WTC11 (cell line): ENCODE results near the gene PKDCC. TPM values are rescaled to one million over a fixed set of nuclear protein-coding genes. Genes with fewer than 3 reads are reported as not detected.
A peak's percentile ranks its signal among the peaks of the same experiment; 100 is the strongest.

Experiments
- ATAC-seq: fragments of 200-7000 bp; cut with Tn5 transposase; 2 replicates; pipeline ENCODE4 v1.10.0; 2021; ENCODE audit warnings: mild to moderate bottlenecking, moderate library complexity
- CTCF ChIA-PET: fragments of 300-600 bp; sonication (Branson Sonifier 250); formaldehyde crosslinking; loops from one replicate; lab custom pipeline; 2021; ENCODE audit warnings: antibody characterized with exemption; lab: Charles Lee
- POLR2A ChIA-PET: fragments of 350-600 bp; sonication (Branson Sonifier 250); formaldehyde crosslinking; loops from one replicate; lab custom pipeline; 2021; ENCODE audit warnings: antibody characterized with exemption; lab: Charles Lee
- DNase-seq: peaks from one replicate; pipeline ENCODE4 v3.0.0; 2021; ENCODE audit warnings: low spot score
- H3K27ac Mint-ChIP-seq: 2 replicates; pipeline ENCODE4 v1.8.0; 2021; ENCODE audit warnings: mixed read lengths
- H3K27me3 Mint-ChIP-seq: 2 replicates; pipeline ENCODE4 v1.8.0; 2021; ENCODE audit warnings: low read depth, mild to moderate bottlenecking, moderate library complexity, mixed read lengths
- H3K36me3 Mint-ChIP-seq: 2 replicates; pipeline ENCODE4 v1.8.0; 2021; ENCODE audit warnings: mixed read lengths
- H3K4me1 Mint-ChIP-seq: 2 replicates; pipeline ENCODE4 v1.8.0; 2022; ENCODE audit warnings: mixed read lengths
- H3K4me3 Mint-ChIP-seq: 2 replicates; pipeline ENCODE4 v1.8.0; 2021; ENCODE audit warnings: mild to moderate bottlenecking, moderate library complexity, mixed read lengths
- H3K9me3 Mint-ChIP-seq: 2 replicates; pipeline ENCODE4 v1.8.0; 2021; ENCODE audit warnings: mixed read lengths
- ELF4 ChIP-seq: sonication (generic); formaldehyde crosslinking; IDR thresholded peaks from 2 replicates; pipeline ENCODE4 v1.8.1; 2022; ENCODE audit warnings: low read depth, mild to moderate bottlenecking, moderate library complexity, missing genetic modification reagents
- ESRRA ChIP-seq: sonication (generic); formaldehyde crosslinking; IDR thresholded peaks from 2 replicates; pipeline ENCODE4 v1.8.1; 2022; ENCODE audit warnings: mild to moderate bottlenecking, missing genetic modification reagents, borderline replicate concordance
- FOXJ3 ChIP-seq: sonication (generic); formaldehyde crosslinking; IDR thresholded peaks from 2 replicates; pipeline ENCODE4 v1.9.0; 2021; ENCODE audit warnings: missing genetic modification reagents, mild to moderate bottlenecking, borderline replicate concordance
- FOXP1 ChIP-seq: sonication (generic); formaldehyde crosslinking; IDR thresholded peaks from 2 replicates; pipeline ENCODE4 v1.8.0; 2022; ENCODE audit warnings: missing genetic modification reagents, mild to moderate bottlenecking, moderate library complexity, borderline replicate concordance
- MXD4 ChIP-seq: fragments of 250-450 bp; sonication (Bioruptor Pico); IDR thresholded peaks from 2 replicates; pipeline ENCODE4 v1.8.0; 2021; ENCODE audit warnings: mild to moderate bottlenecking, moderate library complexity, borderline replicate concordance
- NFATC4 ChIP-seq: fragments of 250-450 bp; sonication (Bioruptor Pico); IDR thresholded peaks from 2 replicates; pipeline ENCODE4 v1.9.0; 2021; ENCODE audit warnings: mild to moderate bottlenecking
- NFE2L1 ChIP-seq: sonication (generic); formaldehyde crosslinking; IDR thresholded peaks from 2 replicates; pipeline ENCODE4 v1.8.1; 2023; ENCODE audit warnings: missing genetic modification reagents
- RELA ChIP-seq: sonication (generic); formaldehyde crosslinking; IDR thresholded peaks from 2 replicates; pipeline ENCODE4 v1.8.1; 2022; ENCODE audit warnings: missing genetic modification reagents, mild to moderate bottlenecking, borderline replicate concordance
- SMAD4 ChIP-seq: sonication (generic); formaldehyde crosslinking; IDR thresholded peaks from 2 replicates; pipeline ENCODE4 v1.8.0; 2022; ENCODE audit warnings: mild to moderate bottlenecking, missing genetic modification reagents
- TEAD4 ChIP-seq: sonication (generic); formaldehyde crosslinking; IDR thresholded peaks from 2 replicates; pipeline ENCODE4 v1.8.0; 2022; ENCODE audit warnings: mild to moderate bottlenecking, missing genetic modification reagents
- total RNA-seq: library from RNA; stranded (reverse); gene quantifications from 3 replicates; pipeline ENCODE4 v1.2.3, GENCODE V29; 2021
- TF ChIP-seq, protein P1 (sequence below): fragments of 250-450 bp; sonication (Bioruptor Pico); conservative IDR thresholded peaks from 2 replicates; pipeline ENCODE4 v1.9.0; 2021; ENCODE audit warnings: mild to moderate bottlenecking
- TF ChIP-seq, protein P2 (sequence below): sonication (generic); formaldehyde crosslinking; IDR thresholded peaks from 2 replicates; pipeline ENCODE4 v1.8.0; 2023; ENCODE audit warnings: mild to moderate bottlenecking, missing genetic modification reagents
- TF ChIP-seq, protein P3 (sequence below): sonication (generic); formaldehyde crosslinking; conservative IDR thresholded peaks from 2 replicates; pipeline ENCODE4 v1.8.1; 2023; ENCODE audit warnings: mild to moderate bottlenecking, low read depth, missing genetic modification reagents, moderate library complexity
- TF ChIP-seq, protein P4 (sequence below): sonication (generic); formaldehyde crosslinking; IDR thresholded peaks from 2 replicates; pipeline ENCODE4 v1.8.0; 2022; ENCODE audit warnings: mild to moderate bottlenecking, missing genetic modification reagents
- TF ChIP-seq, protein P5 (sequence below): sonication (generic); formaldehyde crosslinking; IDR thresholded peaks from 2 replicates; pipeline ENCODE4 v1.8.1; 2023; ENCODE audit warnings: mild to moderate bottlenecking, missing genetic modification reagents

PKDCC gene
- total RNA-seq, 1 experiment from 2014 or later: 27.3 TPM

DNA sequence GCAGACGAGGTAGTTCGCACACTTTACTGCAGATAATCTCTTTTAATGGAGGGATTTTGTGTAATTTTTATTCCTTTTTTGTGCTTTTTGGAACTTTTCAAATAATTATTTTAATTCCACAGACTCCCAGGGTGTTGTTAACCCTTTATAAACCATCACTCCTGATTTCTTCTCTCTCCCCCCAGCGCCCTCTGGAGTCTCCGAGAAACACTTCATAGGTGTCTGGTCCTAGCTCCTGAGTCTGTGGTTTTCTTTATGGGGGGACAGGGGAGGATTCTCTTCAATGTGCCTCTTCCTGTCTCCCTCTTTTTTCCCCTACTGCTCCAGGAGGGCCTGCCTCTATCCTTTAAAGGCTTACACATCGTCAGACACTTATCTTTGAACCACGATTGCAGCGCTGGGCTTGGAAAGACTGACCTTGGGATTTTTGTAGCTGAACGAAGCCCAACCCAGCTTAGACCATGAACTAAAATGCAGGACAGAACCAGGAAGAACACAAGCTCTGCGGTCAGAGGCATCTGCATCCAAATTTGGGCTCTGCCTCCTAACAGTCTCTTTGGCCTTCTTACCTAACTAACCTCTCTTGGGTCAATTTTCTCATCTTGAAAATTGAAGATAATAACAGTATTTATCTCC lies 7.1 kb upstream of the PKDCC start:
- H3K27me3 Mint-ChIP-seq: no peaks in the 10 kb centered on the region
- ATAC-seq: peak; percentile 80

More for the DNA sequence above, 7.1 kb upstream of the PKDCC start:
- ChIA-PET POLR2A (no interaction called here), CTCF (interaction anchor here (0.6 to 5.6 kb wide), 29 partner anchors 8 to 187 kb away, joined by 3 to 83 read pairs (median 4); no protein-coding TSS in a partner anchor)
- H3K4me3 Mint-ChIP-seq: no peak overlapping the region
- H3K9me3 Mint-ChIP-seq: no peaks in the 10 kb centered on the region
- H3K4me1 Mint-ChIP-seq: peaks cover 39% of the 10 kb centered on the region
- TF ChIP-seq MXD4: no peak
- TF ChIP-seq, protein P1, sequence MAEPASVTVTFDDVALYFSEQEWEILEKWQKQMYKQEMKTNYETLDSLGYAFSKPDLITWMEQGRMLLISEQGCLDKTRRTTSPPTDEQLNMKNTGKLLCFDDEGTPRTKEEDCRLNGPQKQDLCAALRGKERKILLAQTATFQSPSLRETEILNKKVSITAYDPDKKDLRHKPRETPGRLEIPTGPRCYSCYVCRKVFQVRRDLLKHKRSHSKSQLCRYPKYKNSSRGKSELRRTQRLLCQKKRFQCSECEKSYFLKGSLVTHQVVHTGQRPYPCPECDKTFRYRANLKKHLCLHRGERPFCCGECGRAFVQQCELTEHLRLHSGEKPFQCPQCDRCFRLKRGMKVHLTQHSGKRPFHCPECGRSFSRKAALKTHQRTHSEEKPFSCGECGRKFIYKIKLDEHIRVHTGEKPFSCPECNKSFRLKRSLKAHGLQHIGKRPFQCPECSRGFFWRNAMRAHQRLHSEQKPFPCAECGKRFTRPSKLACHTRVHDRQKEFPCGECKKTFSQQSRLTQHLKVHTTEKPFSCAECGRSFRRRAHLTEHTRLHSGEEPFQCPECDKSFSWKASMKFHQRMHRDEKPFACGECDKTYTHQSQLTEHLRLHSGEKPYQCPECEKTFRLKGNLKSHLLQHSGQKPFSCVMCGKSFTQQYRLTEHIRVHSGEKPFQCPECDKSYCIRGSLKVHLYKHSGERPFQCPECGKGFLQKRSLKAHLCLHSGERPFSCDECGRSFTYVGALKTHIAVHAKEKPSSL: no peak
- no peak for TF ChIP-seq ESRRA (CRISPR knock-in tag)
- TF ChIP-seq, protein P2, sequence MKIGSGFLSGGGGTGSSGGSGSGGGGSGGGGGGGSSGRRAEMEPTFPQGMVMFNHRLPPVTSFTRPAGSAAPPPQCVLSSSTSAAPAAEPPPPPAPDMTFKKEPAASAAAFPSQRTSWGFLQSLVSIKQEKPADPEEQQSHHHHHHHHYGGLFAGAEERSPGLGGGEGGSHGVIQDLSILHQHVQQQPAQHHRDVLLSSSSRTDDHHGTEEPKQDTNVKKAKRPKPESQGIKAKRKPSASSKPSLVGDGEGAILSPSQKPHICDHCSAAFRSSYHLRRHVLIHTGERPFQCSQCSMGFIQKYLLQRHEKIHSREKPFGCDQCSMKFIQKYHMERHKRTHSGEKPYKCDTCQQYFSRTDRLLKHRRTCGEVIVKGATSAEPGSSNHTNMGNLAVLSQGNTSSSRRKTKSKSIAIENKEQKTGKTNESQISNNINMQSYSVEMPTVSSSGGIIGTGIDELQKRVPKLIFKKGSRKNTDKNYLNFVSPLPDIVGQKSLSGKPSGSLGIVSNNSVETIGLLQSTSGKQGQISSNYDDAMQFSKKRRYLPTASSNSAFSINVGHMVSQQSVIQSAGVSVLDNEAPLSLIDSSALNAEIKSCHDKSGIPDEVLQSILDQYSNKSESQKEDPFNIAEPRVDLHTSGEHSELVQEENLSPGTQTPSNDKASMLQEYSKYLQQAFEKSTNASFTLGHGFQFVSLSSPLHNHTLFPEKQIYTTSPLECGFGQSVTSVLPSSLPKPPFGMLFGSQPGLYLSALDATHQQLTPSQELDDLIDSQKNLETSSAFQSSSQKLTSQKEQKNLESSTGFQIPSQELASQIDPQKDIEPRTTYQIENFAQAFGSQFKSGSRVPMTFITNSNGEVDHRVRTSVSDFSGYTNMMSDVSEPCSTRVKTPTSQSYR: no peak
- no peak for TF ChIP-seq RELA (CRISPR knock-in tag)
- no peak for TF ChIP-seq NFATC4
- TF ChIP-seq, protein P3, sequence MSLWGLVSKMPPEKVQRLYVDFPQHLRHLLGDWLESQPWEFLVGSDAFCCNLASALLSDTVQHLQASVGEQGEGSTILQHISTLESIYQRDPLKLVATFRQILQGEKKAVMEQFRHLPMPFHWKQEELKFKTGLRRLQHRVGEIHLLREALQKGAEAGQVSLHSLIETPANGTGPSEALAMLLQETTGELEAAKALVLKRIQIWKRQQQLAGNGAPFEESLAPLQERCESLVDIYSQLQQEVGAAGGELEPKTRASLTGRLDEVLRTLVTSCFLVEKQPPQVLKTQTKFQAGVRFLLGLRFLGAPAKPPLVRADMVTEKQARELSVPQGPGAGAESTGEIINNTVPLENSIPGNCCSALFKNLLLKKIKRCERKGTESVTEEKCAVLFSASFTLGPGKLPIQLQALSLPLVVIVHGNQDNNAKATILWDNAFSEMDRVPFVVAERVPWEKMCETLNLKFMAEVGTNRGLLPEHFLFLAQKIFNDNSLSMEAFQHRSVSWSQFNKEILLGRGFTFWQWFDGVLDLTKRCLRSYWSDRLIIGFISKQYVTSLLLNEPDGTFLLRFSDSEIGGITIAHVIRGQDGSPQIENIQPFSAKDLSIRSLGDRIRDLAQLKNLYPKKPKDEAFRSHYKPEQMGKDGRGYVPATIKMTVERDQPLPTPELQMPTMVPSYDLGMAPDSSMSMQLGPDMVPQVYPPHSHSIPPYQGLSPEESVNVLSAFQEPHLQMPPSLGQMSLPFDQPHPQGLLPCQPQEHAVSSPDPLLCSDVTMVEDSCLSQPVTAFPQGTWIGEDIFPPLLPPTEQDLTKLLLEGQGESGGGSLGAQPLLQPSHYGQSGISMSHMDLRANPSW (CRISPR knock-in tag): no peak
- TF ChIP-seq SMAD4 (CRISPR knock-in tag): no peak
- no peak for TF ChIP-seq NFE2L1 (CRISPR knock-in tag)
- TF ChIP-seq FOXJ3 (CRISPR knock-in tag): no peak
- no peak for TF ChIP-seq TEAD4 (CRISPR knock-in tag)
- no peak for TF ChIP-seq FOXP1 (CRISPR knock-in tag)
- no peak for TF ChIP-seq ELF4 (CRISPR knock-in tag)
- TF ChIP-seq, protein P4, sequence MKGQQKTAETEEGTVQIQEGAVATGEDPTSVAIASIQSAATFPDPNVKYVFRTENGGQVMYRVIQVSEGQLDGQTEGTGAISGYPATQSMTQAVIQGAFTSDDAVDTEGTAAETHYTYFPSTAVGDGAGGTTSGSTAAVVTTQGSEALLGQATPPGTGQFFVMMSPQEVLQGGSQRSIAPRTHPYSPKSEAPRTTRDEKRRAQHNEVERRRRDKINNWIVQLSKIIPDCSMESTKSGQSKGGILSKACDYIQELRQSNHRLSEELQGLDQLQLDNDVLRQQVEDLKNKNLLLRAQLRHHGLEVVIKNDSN (CRISPR knock-in tag): no peak
- TF ChIP-seq, protein P5, sequence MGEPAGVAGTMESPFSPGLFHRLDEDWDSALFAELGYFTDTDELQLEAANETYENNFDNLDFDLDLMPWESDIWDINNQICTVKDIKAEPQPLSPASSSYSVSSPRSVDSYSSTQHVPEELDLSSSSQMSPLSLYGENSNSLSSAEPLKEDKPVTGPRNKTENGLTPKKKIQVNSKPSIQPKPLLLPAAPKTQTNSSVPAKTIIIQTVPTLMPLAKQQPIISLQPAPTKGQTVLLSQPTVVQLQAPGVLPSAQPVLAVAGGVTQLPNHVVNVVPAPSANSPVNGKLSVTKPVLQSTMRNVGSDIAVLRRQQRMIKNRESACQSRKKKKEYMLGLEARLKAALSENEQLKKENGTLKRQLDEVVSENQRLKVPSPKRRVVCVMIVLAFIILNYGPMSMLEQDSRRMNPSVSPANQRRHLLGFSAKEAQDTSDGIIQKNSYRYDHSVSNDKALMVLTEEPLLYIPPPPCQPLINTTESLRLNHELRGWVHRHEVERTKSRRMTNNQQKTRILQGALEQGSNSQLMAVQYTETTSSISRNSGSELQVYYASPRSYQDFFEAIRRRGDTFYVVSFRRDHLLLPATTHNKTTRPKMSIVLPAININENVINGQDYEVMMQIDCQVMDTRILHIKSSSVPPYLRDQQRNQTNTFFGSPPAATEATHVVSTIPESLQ (CRISPR knock-in tag): no peak
- no peak overlapping the region for H3K27ac Mint-ChIP-seq
- DNase-seq: no peak
- H3K36me3 Mint-ChIP-seq: no peaks in the 10 kb centered on the region
